Osteoblast (primary cell): ENCODE data around the gene ZNF507. TPM values are rescaled to one million over a fixed set of nuclear protein-coding genes. Genes with fewer than 3 reads are reported as not detected.

ENCODE experiments used
- DNase-seq: peaks from one replicate; pipeline ENCODE4 v3.0.0; 2011; ENCODE audit warnings: low spot score, mixed read lengths; ENCODE audit not compliant: insufficient read length; ENCODE audit errors: missing footprints
- H2AFZ ChIP-seq: 2 replicates; pipeline ENCODE4 v1.6.0; 2011; ENCODE audit warnings: mild to moderate bottlenecking, low read length
- H3K27ac ChIP-seq: 2 replicates; pipeline ENCODE4 v1.5.1; 2011; ENCODE audit warnings: mild to moderate bottlenecking, low read depth, low read length, moderate library complexity
- H3K27me3 ChIP-seq: 2 replicates; pipeline ENCODE4 v1.6.0; 2012; ENCODE audit warnings: mild to moderate bottlenecking, control low read depth, inconsistent platforms, low read length, moderate library complexity; ENCODE audit not compliant: insufficient read depth
- H3K36me3 ChIP-seq: 2 replicates; pipeline ENCODE4 v1.5.1; 2011; ENCODE audit warnings: mild to moderate bottlenecking, low read length, control low read depth, moderate library complexity; ENCODE audit not compliant: insufficient read depth
- H3K4me1 ChIP-seq: 2 replicates; pipeline ENCODE4 v1.5.1; 2011; ENCODE audit warnings: mild to moderate bottlenecking, low read length, control low read depth, moderate library complexity; ENCODE audit not compliant: insufficient read depth
- H3K4me2 ChIP-seq: 2 replicates; pipeline ENCODE4 v1.6.0; 2011; ENCODE audit warnings: mild to moderate bottlenecking, low read length; ENCODE audit not compliant: insufficient read depth
- H3K4me3 ChIP-seq: fragments of 200-600 bp; sonication (generic); 3 replicates; pipeline ENCODE4 v1.5.1; 2012; ENCODE audit warnings: mild to moderate bottlenecking, low read length, inconsistent platforms; ENCODE audit not compliant: insufficient read depth
- H3K79me2 ChIP-seq: 2 replicates; pipeline ENCODE4 v1.6.0; 2012; ENCODE audit warnings: mild to moderate bottlenecking, low read length, control low read depth, inconsistent platforms; ENCODE audit not compliant: insufficient read depth
- H3K9me3 ChIP-seq: 2 replicates; pipeline ENCODE4 v1.5.1; 2011; ENCODE audit warnings: low read depth, low read length, control low read depth
- H4K20me1 ChIP-seq: 2 replicates; pipeline ENCODE4 v1.6.0; 2012; ENCODE audit warnings: mild to moderate bottlenecking, low read length, control low read depth; ENCODE audit not compliant: insufficient read depth
- CTCF ChIP-seq: IDR thresholded peaks from 2 replicates; pipeline ENCODE4 v1.5.1; 2011; ENCODE audit warnings: mild to moderate bottlenecking, low read depth, low read length, moderate library complexity; ENCODE audit errors: extremely low read depth
- total RNA-seq: library from RNA; depleted of rRNA; stranded (reverse); fragments of >200 nt; gene quantifications from 2 replicates; pipeline ENCODE4 v1.2.3, GENCODE V29; 2012

The ZNF507 gene
- total RNA-seq, 1 donor: 13.0 TPM

- no peak for TF ChIP-seq CTCF
- H3K4me2 ChIP-seq: no peak overlapping the region
- H3K79me2 ChIP-seq: no peaks in the 10 kb centered on the region
- H2AFZ ChIP-seq: no peak overlapping the region
- no peaks in the 10 kb centered on the region for H4K20me1 ChIP-seq
- peak; percentile 69 for DNase-seq
- no peak overlapping the region for H3K27ac ChIP-seq
- H3K36me3 ChIP-seq: peaks cover 6% of the 10 kb centered on the region
- no peaks in the 10 kb centered on the region for H3K9me3 ChIP-seq
- peaks cover 7% of the 10 kb centered on the region for H3K4me1 ChIP-seq
- H3K4me3 ChIP-seq: no peak overlapping the region
- H3K27me3 ChIP-seq: no peaks in the 10 kb centered on the region
These were observed 52.3 kb downstream of the ZNF507 start for GRCh38 chr19:32397671-32398101.

GRCh38 chr19:32401992-32402391 lies 56.6 kb downstream of the ZNF507 start:
- Histone ChIP-seq H3K4me2 (no peak overlapping the region), H3K36me3 (no peaks in the 10 kb centered on the region), H4K20me1 (no peaks in the 10 kb centered on the region), H3K9me3 (no peaks in the 10 kb centered on the region), H3K4me1 (peaks cover 21% of the 10 kb centered on the region), H3K27ac (no peak overlapping the region), H3K27me3 (no peaks in the 10 kb centered on the region), H2AFZ (no peak overlapping the region), H3K79me2 (peaks cover 22% of the 10 kb centered on the region), H3K4me3 (no peak overlapping the region)
- no peak for TF ChIP-seq CTCF
- no peak for DNase-seq

DNA sequence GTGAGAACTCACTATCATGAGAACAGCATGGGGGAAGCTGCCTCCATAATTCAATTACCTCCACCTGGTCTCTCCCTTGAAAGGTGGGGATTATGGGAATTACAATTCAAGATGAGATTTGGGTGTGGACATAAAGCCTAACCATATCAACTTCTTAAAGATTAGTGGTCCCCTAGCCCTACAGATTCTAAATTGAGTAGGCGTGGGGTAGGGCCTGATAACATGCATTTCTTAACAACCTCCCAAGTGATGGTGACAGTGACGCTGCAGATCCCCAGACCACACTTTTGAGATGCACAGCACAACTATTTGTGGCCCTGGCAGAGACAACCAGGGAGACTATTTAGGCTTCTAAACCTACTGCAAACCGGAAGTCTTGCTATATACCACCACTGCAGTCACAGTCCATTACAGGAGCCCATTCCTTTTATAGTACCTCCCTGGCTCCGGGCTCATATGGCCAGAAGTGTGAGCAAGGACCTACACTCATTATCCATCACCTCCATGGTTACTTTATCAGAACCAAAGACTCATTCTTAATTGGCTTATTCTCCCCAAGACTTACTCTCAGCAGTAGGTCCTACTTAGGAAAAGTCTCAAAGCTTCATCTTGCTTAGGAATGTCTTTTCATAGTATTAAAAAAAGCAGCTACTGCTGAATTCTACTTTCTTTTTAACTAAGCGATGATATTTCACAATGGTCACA lies 58.0 kb downstream of the ZNF507 start:
- peaks cover 25% of the 10 kb centered on the region for H3K79me2 ChIP-seq
- no peak overlapping the region for H3K27ac ChIP-seq
- no peak for DNase-seq
- no peak overlapping the region for H2AFZ ChIP-seq
- no peak for TF ChIP-seq CTCF
- H3K4me2 ChIP-seq: peak overlapping the region; percentile 91
- no peaks in the 10 kb centered on the region for H3K9me3 ChIP-seq
- no peaks in the 10 kb centered on the region for H4K20me1 ChIP-seq
- H3K27me3 ChIP-seq: no peaks in the 10 kb centered on the region
- no peaks in the 10 kb centered on the region for H3K36me3 ChIP-seq
- H3K4me3 ChIP-seq: no peak overlapping the region
- peaks cover 15% of the 10 kb centered on the region for H3K4me1 ChIP-seq

DNA sequence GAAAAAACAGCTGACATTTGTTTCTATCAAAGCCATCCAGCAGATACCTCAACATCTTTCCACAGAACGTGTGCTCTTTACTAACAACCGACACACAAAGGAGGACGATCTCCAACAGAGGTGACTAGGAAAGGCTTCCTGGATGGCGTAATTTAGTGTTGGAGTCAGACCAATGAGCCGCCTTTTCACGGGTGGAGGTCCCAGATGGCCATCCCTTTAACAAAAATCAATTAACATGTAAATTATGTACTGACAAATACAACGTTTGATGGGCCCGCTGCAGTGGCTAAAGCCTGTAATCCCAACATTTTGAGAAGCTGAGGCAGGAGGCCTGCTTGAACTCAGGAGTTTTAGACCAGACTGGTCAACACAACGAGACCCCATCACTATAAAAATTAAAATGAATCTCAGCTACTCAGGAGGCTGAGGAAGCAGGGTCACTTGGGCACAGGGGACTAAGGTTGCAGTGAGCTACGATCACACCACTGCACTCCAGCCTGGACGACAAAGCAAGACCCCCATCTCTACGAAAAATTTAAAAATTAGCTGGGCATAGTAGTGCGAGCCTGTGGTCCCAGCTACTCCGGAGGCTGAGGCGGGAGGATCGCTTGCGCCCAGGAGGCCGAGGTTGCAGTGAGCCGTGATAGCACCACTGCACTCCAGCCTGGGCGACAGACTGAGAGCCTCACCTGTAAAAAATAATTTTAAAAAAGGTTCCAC lies 59.0 kb downstream of the ZNF507 start:
- peak overlapping the region; percentile 91 for H3K4me2 ChIP-seq
- H3K79me2 ChIP-seq: peaks cover 25% of the 10 kb centered on the region
- peak overlapping the region; percentile 88 for H3K4me3 ChIP-seq
- H3K4me1 ChIP-seq: peaks cover 15% of the 10 kb centered on the region
- peaks cover 2% of the 10 kb centered on the region for H3K36me3 ChIP-seq
- H4K20me1 ChIP-seq: no peaks in the 10 kb centered on the region
- H3K27me3 ChIP-seq: no peaks in the 10 kb centered on the region
- H2AFZ ChIP-seq: peak overlapping the region; percentile 87
- TF ChIP-seq CTCF: no peak
- peak overlapping the region; percentile 90 for H3K27ac ChIP-seq
- H3K9me3 ChIP-seq: no peaks in the 10 kb centered on the region
- no peak for DNase-seq
